ENCODE data around the gene MVK. TPM values are rescaled to one million over a fixed set of nuclear protein-coding genes. Genes with fewer than 3 reads are reported as not detected.
A peak's percentile ranks its signal among the peaks of the same experiment; 100 is the strongest.

The MVK gene
- total RNA-seq, 1 experiment from 2014 or later: 19.2 TPM

GRCh38 chr12:109529691-109530640 is 43.6 kb upstream of the MVK start:
- no peak overlapping the region for H2BK120ac ChIP-seq (ENCODE audit: low read depth, low read length, poor library complexity, severe bottlenecking)
- no peak overlapping the region for H4K8ac ChIP-seq (replicated peaks; ENCODE audit: insufficient read length, low read depth, low read length)
- no peak overlapping the region for H2BK15ac ChIP-seq (ENCODE audit: low read depth, low read length)
- 0 out of 2 replicates have a peak, but pooled peaks cover 4% of the 10 kb centered on the region for H3K4me1 ChIP-seq (ENCODE audit: insufficient read depth, low read length)
- no peak overlapping the region for H2BK12ac ChIP-seq (ENCODE audit: insufficient read length, low read depth, low read length)
- H3K23ac ChIP-seq (ENCODE audit: insufficient read length, low read depth, low read length): no peak overlapping the region
- H4K5ac ChIP-seq (ENCODE audit: insufficient read length, low read depth, low read length): no peak overlapping the region
- no peak for TF ChIP-seq CTCF (conservative IDR thresholded peaks at IDR 0.05)
- Mint-ChIP-seq H3K4me1 (peaks cover 11 to 34% of the 10 kb centered on the region in 2 experiments), H3K27ac (peak overlapping the region; percentile 45 to 92 (median 85); a peak in 6 of 7 replicates), H3K27me3 (ENCODE audit: low read depth) (no peaks in the 10 kb centered on the region), H3K36me3 (ENCODE audit: insufficient read depth in 1 of 3, low read depth in 3 of 3) (peaks cover 2 to 18% (median 9%) of the 10 kb centered on the region in 3 experiments; a peak in 6 of 7 replicates), H3K9me3 (no peaks in the 10 kb centered on the region), H3K4me3 (no peak overlapping the region; a peak in 1 of 5 replicates)
- no peak overlapping the region for H3K27ac ChIP-seq (ENCODE audit: insufficient read length, low read depth, low read length)
- no peak overlapping the region for H3K18ac ChIP-seq (ENCODE audit: insufficient read length, low read depth, low read length)
- no peaks in the 10 kb centered on the region for H3K79me2 ChIP-seq (ENCODE audit: insufficient read depth, low read length)
- no peaks in the 10 kb centered on the region for H3K23me2 ChIP-seq (ENCODE audit: insufficient read length, low read depth, low read length, poor library complexity, severe bottlenecking)
- no peak overlapping the region for H3T11ph ChIP-seq (ENCODE audit: low read length)
- H2BK20ac ChIP-seq (ENCODE audit: low read depth, low read length, poor library complexity, severe bottlenecking): no peak overlapping the region
- no peak overlapping the region for H2AK5ac ChIP-seq (ENCODE audit: insufficient read length, low read length)
- DNase-seq: no peak
- H3K9ac ChIP-seq (ENCODE audit: extremely low read depth, insufficient read length, low read length): no peak overlapping the region
- H3K79me1 ChIP-seq (ENCODE audit: insufficient read depth, low read depth, low read length, poor library complexity, severe bottlenecking): no peaks in the 10 kb centered on the region
- no peak overlapping the region for H2AFZ ChIP-seq (ENCODE audit: low read length)
- no peaks in the 10 kb centered on the region for H3K9me3 ChIP-seq (ENCODE audit: control insufficient read depth, low read depth, low read length)
- no CpG with 5 or more reads among the region's 19 CpGs for WGBS (ENCODE audit: extremely low coverage, insufficient read length, low lambda C conversion rate)
- no peak overlapping the region for H2BK5ac ChIP-seq (ENCODE audit: insufficient read length, low read length)
- H4K20me1 ChIP-seq (ENCODE audit: control insufficient read depth, insufficient read depth, insufficient read length): no peaks in the 10 kb centered on the region
- no peaks in the 10 kb centered on the region for H3K27me3 ChIP-seq (ENCODE audit: insufficient read depth, low read length)
- H3K4me2 ChIP-seq (ENCODE audit: insufficient read depth, insufficient read length, low read length): no peak overlapping the region
- H3K14ac ChIP-seq (ENCODE audit: insufficient read depth, low read length): no peak overlapping the region
- no peak overlapping the region for H3K56ac ChIP-seq (ENCODE audit: insufficient read length, low read depth, low read length)
- H4K91ac ChIP-seq (ENCODE audit: insufficient read length, low read depth, low read length): no peak overlapping the region
- no peak overlapping the region for H3K4ac ChIP-seq (ENCODE audit: low read depth, low read length)

Data from H9 (cell line).